ENCODE measurements around the gene TRAPPC2L. TPM values are rescaled to one million over a fixed set of nuclear protein-coding genes. Genes with fewer than 3 reads are reported as not detected.
A peak's percentile ranks its signal among the peaks of the same experiment; 100 is the strongest.

TRAPPC2L gene
- 10 to 100 TPM; 23.7 to 38.9 TPM for total RNA-seq

- Histone ChIP-seq H3K27ac (peak within 1 kb of the TSS; percentile 78 to 79), H3K4me3 (peak within 1 kb of the TSS; percentile 82 to 93), H3K27me3 (replicated peaks; ENCODE audit: insufficient read depth) (no peaks in the 10 kb centered on the region), H3K36me3 (peaks cover 0 to 20% of the 10 kb centered on the region in 2 donors), H3K9me3 (no peaks in the 10 kb centered on the region), H3K4me1 (replicated peaks) (peaks cover 3% of the 10 kb centered on the region)
- no peak for TF ChIP-seq CTCF (IDR thresholded peaks at IDR 0.05)
- TF ChIP-seq POLR2AphosphoS5 (IDR thresholded peaks at IDR 0.05), result peak; percentile 95
- peak; percentile 80 for TF ChIP-seq POLR2A (IDR thresholded peaks at IDR 0.05)
- under 1% methylated on average over 72 of the region's 87 CpGs for WGBS
- peak; percentile 98 for DNase-seq (ENCODE audit: low spot score)
- intact Hi-C loops (cut with DNase I), result loop anchor here (2.0 to 5.0 kb wide), 2 partner anchors 44 to 360 kb away; partner anchors contain the start of gene ZNF778
Measured at GRCh38 chr16:88856828-88857727, at the start of gene TRAPPC2L, which contains the start of gene GALNS. TSS of gene TRAPPC2L (plus strand) at chr16:88857127. CDS start at chr16:88857151, 24 bp downstream. TSS of gene GALNS (minus strand) at chr16:88856947. CDS start at chr16:88856877, 70 bp downstream.

GRCh38 chr16:88807142-88807625 is 49.7 kb upstream of the TRAPPC2L start:
- 84% methylated on average over 18 of the region's 24 CpGs for WGBS

GRCh38 chr16:88807626-88808453 is 49.1 kb upstream of the TRAPPC2L start:
- intact Hi-C loops (cut with DNase I), result no loop called here
- no peak for DNase-seq (ENCODE audit: low spot score)
- Histone ChIP-seq H3K4me3 (no peak overlapping the region), H3K36me3 (no peaks in the 10 kb centered on the region), H3K9me3 (no peaks in the 10 kb centered on the region), H3K27ac (no peak overlapping the region), H3K27me3 (replicated peaks; ENCODE audit: insufficient read depth) (no peaks in the 10 kb centered on the region), H3K4me1 (replicated peaks) (peaks cover 15% of the 10 kb centered on the region)
- TF ChIP-seq POLR2A (IDR thresholded peaks at IDR 0.05), result no peak
- TF ChIP-seq POLR2AphosphoS5 (IDR thresholded peaks at IDR 0.05), result no peak
- no peak for TF ChIP-seq CTCF (IDR thresholded peaks at IDR 0.05)
- 91% methylated on average over 19 of the region's 26 CpGs for WGBS

More at GRCh38 chr16:88807142-88807625, 49.7 kb upstream of the TRAPPC2L start:
- TF ChIP-seq CTCF (IDR thresholded peaks at IDR 0.05), result no peak
- Histone ChIP-seq H3K4me3 (no peak overlapping the region), H3K27ac (no peak overlapping the region), H3K9me3 (no peaks in the 10 kb centered on the region), H3K36me3 (no peaks in the 10 kb centered on the region), H3K4me1 (replicated peaks) (peaks cover 15% of the 10 kb centered on the region), H3K27me3 (replicated peaks; ENCODE audit: insufficient read depth) (no peaks in the 10 kb centered on the region)
- DNase-seq (ENCODE audit: low spot score), result no peak
- intact Hi-C loops (cut with DNase I), result no loop called here

GRCh38 chr16:88809068-88809675 is 47.8 kb upstream of the TRAPPC2L start:
- H3K9me3 ChIP-seq, result no peaks in the 10 kb centered on the region
- no peaks in the 10 kb centered on the region for H3K27me3 ChIP-seq (replicated peaks; ENCODE audit: insufficient read depth)
- H3K27ac ChIP-seq, result no peak overlapping the region
- TF ChIP-seq POLR2A (IDR thresholded peaks at IDR 0.05), result no peak
- intact Hi-C loops (cut with DNase I), result no loop called here
- H3K4me1 ChIP-seq (replicated peaks), result peaks cover 12% of the 10 kb centered on the region
- DNase-seq (ENCODE audit: low spot score), result no peak
- H3K36me3 ChIP-seq, result no peaks in the 10 kb centered on the region
- H3K4me3 ChIP-seq, result no peak overlapping the region
- WGBS, result 84% methylated on average over 10 of the region's 10 CpGs
